HEK293 (cell line): Measurements from ENCODE around the gene CARD10.

Experiments
- BCL6B ChIP-seq: fragments of 450-650 bp; formaldehyde crosslinking; IDR thresholded peaks from 2 replicates; pipeline ENCODE4 v1.5.1; 2017; ENCODE audit warnings: missing biosample characterization, missing genetic modification characterization
- GFI1B ChIP-seq: fragments of 450-650 bp; formaldehyde crosslinking; IDR thresholded peaks from 2 replicates; pipeline ENCODE4 v1.5.1; 2016; ENCODE audit warnings: missing biosample characterization, missing genetic modification characterization
- IKZF3 ChIP-seq: fragments of 450-650 bp; IDR thresholded peaks from 2 replicates; pipeline ENCODE4 v1.5.0; 2018; ENCODE audit warnings: missing biosample characterization, mild to moderate bottlenecking, missing genetic modification characterization, moderate library complexity
- KLF10 ChIP-seq: fragments of 450-650 bp; IDR thresholded peaks from 2 replicates; pipeline ENCODE4 v1.5.1; 2018; ENCODE audit warnings: missing biosample characterization, mild to moderate bottlenecking, missing genetic modification characterization
- KLF7 ChIP-seq: fragments of 450-650 bp; formaldehyde crosslinking; IDR thresholded peaks from 2 replicates; pipeline ENCODE4 v1.5.1; 2016; ENCODE audit warnings: missing biosample characterization, missing genetic modification characterization, borderline replicate concordance
- MZF1 ChIP-seq: fragments of 450-650 bp; formaldehyde crosslinking; IDR thresholded peaks from 2 replicates; pipeline ENCODE4 v1.5.1; 2017; ENCODE audit warnings: missing biosample characterization, missing genetic modification characterization, borderline replicate concordance
- PBX3 ChIP-seq: sonication (generic); formaldehyde crosslinking; IDR thresholded peaks from 2 replicates; pipeline ENCODE4 v1.8.1; 2022; ENCODE audit warnings: mild to moderate bottlenecking, moderate library complexity, missing genetic modification reagents
- ZBTB17 ChIP-seq: fragments of 450-650 bp; formaldehyde crosslinking; IDR thresholded peaks from 2 replicates; pipeline ENCODE4 v1.5.1; 2016; ENCODE audit warnings: missing biosample characterization, missing genetic modification characterization
- ZBTB48 ChIP-seq: fragments of 450-650 bp; formaldehyde crosslinking; IDR thresholded peaks from 2 replicates; pipeline ENCODE4 v1.5.1; 2016; ENCODE audit warnings: missing biosample characterization, missing genetic modification characterization
- ZNF132 ChIP-seq: fragments of 450-650 bp; formaldehyde crosslinking; IDR thresholded peaks from 2 replicates; pipeline ENCODE4 v1.5.1; 2017; ENCODE audit warnings: missing biosample characterization, missing genetic modification characterization, borderline replicate concordance
- ZNF133 ChIP-seq: fragments of 450-650 bp; formaldehyde crosslinking; IDR thresholded peaks from 2 replicates; pipeline ENCODE4 v1.5.1; 2016; ENCODE audit warnings: missing biosample characterization, missing genetic modification characterization
- ZNF202 ChIP-seq: fragments of 450-650 bp; formaldehyde crosslinking; IDR thresholded peaks from 2 replicates; pipeline ENCODE4 v1.5.1; 2016; ENCODE audit warnings: missing biosample characterization, missing genetic modification characterization, borderline replicate concordance
- ZNF24 ChIP-seq: fragments of 450-650 bp; formaldehyde crosslinking; IDR thresholded peaks from 2 replicates; pipeline ENCODE4 v1.5.1; 2016; ENCODE audit warnings: missing biosample characterization, missing genetic modification characterization
- ZNF266 ChIP-seq: fragments of 450-650 bp; formaldehyde crosslinking; IDR thresholded peaks from 2 replicates; pipeline ENCODE4 v1.5.1; 2016; ENCODE audit warnings: missing biosample characterization, missing genetic modification characterization, low read depth
- ZNF341 ChIP-seq: fragments of 450-650 bp; formaldehyde crosslinking; IDR thresholded peaks from 2 replicates; pipeline ENCODE4; 2016; ENCODE audit warnings: low read depth, missing biosample characterization, missing genetic modification characterization
- ZNF354C ChIP-seq: fragments of 450-650 bp; formaldehyde crosslinking; IDR thresholded peaks from 2 replicates; pipeline ENCODE4 v1.5.1; 2016; ENCODE audit warnings: missing biosample characterization, missing genetic modification characterization, low read depth, borderline replicate concordance
- ZNF366 ChIP-seq: fragments of 450-650 bp; formaldehyde crosslinking; conservative IDR thresholded peaks from 2 replicates; pipeline ENCODE4 v1.5.1; 2016; ENCODE audit warnings: missing biosample characterization, missing genetic modification characterization
- ZNF423 ChIP-seq: fragments of 450-650 bp; formaldehyde crosslinking; IDR thresholded peaks from 2 replicates; pipeline ENCODE4 v1.5.1; 2016; ENCODE audit warnings: missing biosample characterization, missing genetic modification characterization
- ZNF426 ChIP-seq: fragments of 450-650 bp; formaldehyde crosslinking; IDR thresholded peaks from 2 replicates; pipeline ENCODE4 v1.5.1; 2017; ENCODE audit warnings: missing biosample characterization, missing genetic modification characterization, mild to moderate bottlenecking, inconsistent platforms, moderate library complexity
- ZNF433 ChIP-seq: fragments of 450-650 bp; formaldehyde crosslinking; IDR thresholded peaks from 2 replicates; pipeline ENCODE4 v1.5.1; 2016; ENCODE audit warnings: missing biosample characterization, missing genetic modification characterization, low read depth
- ZNF501 ChIP-seq: fragments of 450-650 bp; formaldehyde crosslinking; IDR thresholded peaks from 2 replicates; pipeline ENCODE4 v1.5.1; 2016; ENCODE audit warnings: missing biosample characterization, missing genetic modification characterization
- ZNF514 ChIP-seq: fragments of 450-650 bp; formaldehyde crosslinking; IDR thresholded peaks from 2 replicates; pipeline ENCODE4 v1.5.1; 2016; ENCODE audit warnings: missing biosample characterization, missing genetic modification characterization
- ZNF548 ChIP-seq: fragments of 450-650 bp; formaldehyde crosslinking; IDR thresholded peaks from 2 replicates; pipeline ENCODE4 v1.5.1; 2016; ENCODE audit warnings: missing biosample characterization, missing genetic modification characterization
- ZNF660 ChIP-seq: fragments of 450-650 bp; IDR thresholded peaks from 2 replicates; pipeline ENCODE4 v1.5.1; 2018; ENCODE audit warnings: missing biosample characterization, mild to moderate bottlenecking, missing genetic modification characterization
- ZNF692 ChIP-seq: fragments of 450-650 bp; formaldehyde crosslinking; IDR thresholded peaks from 2 replicates; pipeline ENCODE4 v1.5.1; 2016; ENCODE audit warnings: missing biosample characterization, missing genetic modification characterization
- ZNF707 ChIP-seq: fragments of 450-650 bp; formaldehyde crosslinking; IDR thresholded peaks from 2 replicates; pipeline ENCODE4 v1.5.1; 2016; ENCODE audit warnings: missing biosample characterization, missing genetic modification characterization
- TF ChIP-seq, protein P1 (sequence below): fragments of 450-650 bp; formaldehyde crosslinking; IDR thresholded peaks from 2 replicates; pipeline ENCODE4 v1.5.1; 2016; ENCODE audit warnings: missing biosample characterization, missing genetic modification characterization, borderline replicate concordance
- TF ChIP-seq, protein P2 (sequence below): fragments of 450-650 bp; formaldehyde crosslinking; IDR thresholded peaks from 2 replicates; pipeline ENCODE4 v1.5.1; 2016; ENCODE audit warnings: missing biosample characterization, missing genetic modification characterization

Gene CARD10

DNA sequence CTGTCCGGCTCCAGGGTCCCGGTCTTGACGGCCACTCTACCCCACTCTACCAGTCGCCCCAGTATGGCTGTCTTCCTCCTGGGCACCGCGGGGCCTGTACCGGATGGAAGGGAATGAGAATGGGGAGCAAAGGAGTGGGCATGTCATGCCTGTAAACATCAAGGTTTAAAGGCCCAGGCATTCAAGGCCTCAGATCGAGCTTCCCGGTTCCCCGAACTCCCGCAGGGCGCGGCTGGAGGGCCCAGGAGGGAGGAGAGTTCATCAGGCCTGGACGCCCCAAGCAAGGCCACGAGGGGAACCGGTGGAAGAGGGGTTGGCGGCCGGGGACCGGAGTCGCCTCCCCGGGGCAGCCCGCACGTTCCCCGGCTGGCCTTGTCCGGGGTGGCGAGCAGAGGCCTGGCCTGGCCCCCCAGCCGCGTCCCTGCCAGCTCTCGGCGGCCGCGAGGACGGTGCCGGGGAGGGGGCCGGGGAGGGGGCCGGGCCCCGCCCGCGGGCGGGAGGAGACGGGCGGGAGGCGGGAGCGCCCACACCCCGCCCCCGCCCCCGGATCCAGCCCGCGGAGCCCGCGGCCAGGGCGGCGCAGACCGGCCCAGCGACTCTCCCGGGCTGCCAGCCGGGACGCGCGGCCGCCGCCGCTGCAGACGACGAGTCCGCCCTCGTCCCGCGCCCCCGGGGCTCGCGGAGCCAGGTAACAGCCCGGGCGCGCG lies 40.8 kb upstream of the CARD10 start, which contains the start of gene CDC42EP1 (continued):
- TF ChIP-seq PBX3 (CRISPR knock-in tag) = 0 out of 2 replicates have a peak, but pooled peaks have one; percentile 64
- peak; percentile 44; the same call in 1 of the 2 replicates for TF ChIP-seq ZNF341 (tag by site-specific recombination)
- TF ChIP-seq ZNF266 (tag by site-specific recombination) = no peak
- no peak for TF ChIP-seq BCL6B (tag by site-specific recombination)
- TF ChIP-seq ZNF366 (tag by site-specific recombination) = no peak
- TF ChIP-seq ZNF426 (tag by site-specific recombination) = no peak
- TF ChIP-seq ZNF354C (tag by site-specific recombination) = no peak
- TF ChIP-seq ZNF24 (tag by site-specific recombination) = no peak
- TF ChIP-seq ZNF202 (tag by site-specific recombination) = no peak
- TF ChIP-seq IKZF3 (tag by site-specific recombination) = peak; percentile 66
- TF ChIP-seq MZF1 (tag by site-specific recombination) = no peak
- TF ChIP-seq KLF10 (tag by site-specific recombination) = 0 out of 2 replicates have a peak, but pooled peaks have one; percentile 26
- no peak for TF ChIP-seq ZNF707 (tag by site-specific recombination)
- TF ChIP-seq ZNF548 (tag by site-specific recombination) = no peak
- peak; percentile 76; the same call in 1 of the 2 replicates for TF ChIP-seq ZNF692 (tag by site-specific recombination)
- no peak for TF ChIP-seq ZNF514
- TF ChIP-seq, protein P1, sequence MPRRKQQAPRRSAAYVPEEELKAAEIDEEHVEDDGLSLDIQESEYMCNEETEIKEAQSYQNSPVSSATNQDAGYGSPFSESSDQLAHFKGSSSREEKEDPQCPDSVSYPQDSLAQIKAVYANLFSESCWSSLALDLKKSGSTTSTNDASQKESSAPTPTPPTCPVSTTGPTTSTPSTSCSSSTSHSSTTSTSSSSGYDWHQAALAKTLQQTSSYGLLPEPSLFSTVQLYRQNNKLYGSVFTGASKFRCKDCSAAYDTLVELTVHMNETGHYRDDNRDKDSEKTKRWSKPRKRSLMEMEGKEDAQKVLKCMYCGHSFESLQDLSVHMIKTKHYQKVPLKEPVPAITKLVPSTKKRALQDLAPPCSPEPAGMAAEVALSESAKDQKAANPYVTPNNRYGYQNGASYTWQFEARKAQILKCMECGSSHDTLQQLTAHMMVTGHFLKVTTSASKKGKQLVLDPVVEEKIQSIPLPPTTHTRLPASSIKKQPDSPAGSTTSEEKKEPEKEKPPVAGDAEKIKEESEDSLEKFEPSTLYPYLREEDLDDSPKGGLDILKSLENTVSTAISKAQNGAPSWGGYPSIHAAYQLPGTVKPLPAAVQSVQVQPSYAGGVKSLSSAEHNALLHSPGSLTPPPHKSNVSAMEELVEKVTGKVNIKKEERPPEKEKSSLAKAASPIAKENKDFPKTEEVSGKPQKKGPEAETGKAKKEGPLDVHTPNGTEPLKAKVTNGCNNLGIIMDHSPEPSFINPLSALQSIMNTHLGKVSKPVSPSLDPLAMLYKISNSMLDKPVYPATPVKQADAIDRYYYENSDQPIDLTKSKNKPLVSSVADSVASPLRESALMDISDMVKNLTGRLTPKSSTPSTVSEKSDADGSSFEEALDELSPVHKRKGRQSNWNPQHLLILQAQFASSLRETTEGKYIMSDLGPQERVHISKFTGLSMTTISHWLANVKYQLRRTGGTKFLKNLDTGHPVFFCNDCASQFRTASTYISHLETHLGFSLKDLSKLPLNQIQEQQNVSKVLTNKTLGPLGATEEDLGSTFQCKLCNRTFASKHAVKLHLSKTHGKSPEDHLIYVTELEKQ = no peak
- TF ChIP-seq ZNF660 = peak; percentile 17; the same call in 1 of the 2 replicates
- 0 out of 2 replicates have a peak, but pooled peaks have one; percentile 21 for TF ChIP-seq ZNF501
- TF ChIP-seq, protein P2, sequence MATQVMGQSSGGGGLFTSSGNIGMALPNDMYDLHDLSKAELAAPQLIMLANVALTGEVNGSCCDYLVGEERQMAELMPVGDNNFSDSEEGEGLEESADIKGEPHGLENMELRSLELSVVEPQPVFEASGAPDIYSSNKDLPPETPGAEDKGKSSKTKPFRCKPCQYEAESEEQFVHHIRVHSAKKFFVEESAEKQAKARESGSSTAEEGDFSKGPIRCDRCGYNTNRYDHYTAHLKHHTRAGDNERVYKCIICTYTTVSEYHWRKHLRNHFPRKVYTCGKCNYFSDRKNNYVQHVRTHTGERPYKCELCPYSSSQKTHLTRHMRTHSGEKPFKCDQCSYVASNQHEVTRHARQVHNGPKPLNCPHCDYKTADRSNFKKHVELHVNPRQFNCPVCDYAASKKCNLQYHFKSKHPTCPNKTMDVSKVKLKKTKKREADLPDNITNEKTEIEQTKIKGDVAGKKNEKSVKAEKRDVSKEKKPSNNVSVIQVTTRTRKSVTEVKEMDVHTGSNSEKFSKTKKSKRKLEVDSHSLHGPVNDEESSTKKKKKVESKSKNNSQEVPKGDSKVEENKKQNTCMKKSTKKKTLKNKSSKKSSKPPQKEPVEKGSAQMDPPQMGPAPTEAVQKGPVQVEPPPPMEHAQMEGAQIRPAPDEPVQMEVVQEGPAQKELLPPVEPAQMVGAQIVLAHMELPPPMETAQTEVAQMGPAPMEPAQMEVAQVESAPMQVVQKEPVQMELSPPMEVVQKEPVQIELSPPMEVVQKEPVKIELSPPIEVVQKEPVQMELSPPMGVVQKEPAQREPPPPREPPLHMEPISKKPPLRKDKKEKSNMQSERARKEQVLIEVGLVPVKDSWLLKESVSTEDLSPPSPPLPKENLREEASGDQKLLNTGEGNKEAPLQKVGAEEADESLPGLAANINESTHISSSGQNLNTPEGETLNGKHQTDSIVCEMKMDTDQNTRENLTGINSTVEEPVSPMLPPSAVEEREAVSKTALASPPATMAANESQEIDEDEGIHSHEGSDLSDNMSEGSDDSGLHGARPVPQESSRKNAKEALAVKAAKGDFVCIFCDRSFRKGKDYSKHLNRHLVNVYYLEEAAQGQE (tag by site-specific recombination) = no peak
- TF ChIP-seq ZNF133 (tag by site-specific recombination) = no peak
- peak; percentile 47; the same call in 1 of the 2 replicates for TF ChIP-seq KLF7 (tag by site-specific recombination)
- no peak for TF ChIP-seq ZNF132 (tag by site-specific recombination)
- TF ChIP-seq ZBTB48 (tag by site-specific recombination) = 0 out of 2 replicates have a peak, but pooled peaks have one; percentile 68
- no peak for TF ChIP-seq GFI1B
- no peak for TF ChIP-seq ZNF433 (tag by site-specific recombination)
- peak; percentile 73 for TF ChIP-seq ZBTB17
- no peak for TF ChIP-seq ZNF423
